ENCODE measurements around the gene FBXO47.

- TF ChIP-seq CTCF (IDR thresholded peaks at IDR 0.05 in 2 of 3, conservative IDR thresholded peaks at IDR 0.05 in 1 of 3; ENCODE audit: control insufficient read depth in 2 of 3, extremely low read depth in 1 of 3, insufficient read depth in 1 of 3, low read depth in 3 of 3, low read length in 3 of 3) (no peak), JUND (IDR thresholded peaks at IDR 0.05; ENCODE audit: low read depth, low read length) (no peak), EZH2 (IDR thresholded peaks at IDR 0.05; ENCODE audit: borderline replicate concordance, control insufficient read depth, low read depth, low read length) (no peak), RAD21 (IDR thresholded peaks at IDR 0.05; ENCODE audit: insufficient read depth, low read depth, low read length) (no peak), SKIL (IDR thresholded peaks at IDR 0.05; ENCODE audit: low read depth, poor library complexity, severe bottlenecking) (no peak), USF2 (IDR thresholded peaks at IDR 0.05; ENCODE audit: borderline replicate concordance, low read depth, low read length) (no peak)
Measured at GRCh38 chr17:38969281-38969680, 2.1 kb upstream of the FBXO47 start.
